ENCODE measurements around the gene VPS25.
"Not testable (repeated sequence)": the region's sequence is repeated elsewhere in the genome, so short reads cannot be mapped to it uniquely, and the experiment has no call there.

Gene VPS25

DNA sequence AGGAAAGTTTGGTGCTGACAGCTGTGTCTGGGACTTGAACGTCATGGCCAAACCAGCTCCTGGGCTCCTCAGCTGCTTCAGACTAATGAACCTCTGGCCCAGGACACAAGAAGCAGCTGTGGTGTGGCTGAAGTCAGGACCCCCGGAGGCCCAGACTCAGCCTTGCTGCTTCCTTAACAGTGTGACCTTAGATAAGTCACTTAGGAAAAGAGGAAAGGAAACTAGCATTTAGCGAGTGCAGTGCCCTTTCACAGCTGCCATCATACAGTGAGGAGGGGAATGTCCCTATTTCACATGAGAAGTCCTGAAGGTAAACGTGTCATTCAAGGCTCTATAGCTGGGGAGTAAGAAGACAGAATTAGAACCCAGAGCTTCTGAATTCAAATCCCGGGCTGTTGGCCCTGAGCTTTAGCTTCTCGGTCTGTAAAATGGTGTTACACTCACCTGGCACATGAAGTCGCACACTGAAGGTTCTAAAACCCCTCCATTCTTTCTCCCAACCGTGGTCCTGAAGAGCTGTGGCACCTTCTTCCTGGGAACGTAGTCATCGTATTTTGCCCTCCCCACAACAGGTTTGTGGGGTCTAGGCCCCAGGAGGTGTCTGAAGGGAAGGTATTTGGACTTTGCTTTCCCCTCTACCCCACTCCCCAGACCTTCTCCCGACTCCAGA lies 13.1 kb upstream of the VPS25 start:
- H3K4me3 ChIP-seq (ENCODE audit: low read depth, low read length): no peak overlapping the region
- DNase-seq (ENCODE audit: low read depth): no peak
- TF ChIP-seq, protein P1, sequence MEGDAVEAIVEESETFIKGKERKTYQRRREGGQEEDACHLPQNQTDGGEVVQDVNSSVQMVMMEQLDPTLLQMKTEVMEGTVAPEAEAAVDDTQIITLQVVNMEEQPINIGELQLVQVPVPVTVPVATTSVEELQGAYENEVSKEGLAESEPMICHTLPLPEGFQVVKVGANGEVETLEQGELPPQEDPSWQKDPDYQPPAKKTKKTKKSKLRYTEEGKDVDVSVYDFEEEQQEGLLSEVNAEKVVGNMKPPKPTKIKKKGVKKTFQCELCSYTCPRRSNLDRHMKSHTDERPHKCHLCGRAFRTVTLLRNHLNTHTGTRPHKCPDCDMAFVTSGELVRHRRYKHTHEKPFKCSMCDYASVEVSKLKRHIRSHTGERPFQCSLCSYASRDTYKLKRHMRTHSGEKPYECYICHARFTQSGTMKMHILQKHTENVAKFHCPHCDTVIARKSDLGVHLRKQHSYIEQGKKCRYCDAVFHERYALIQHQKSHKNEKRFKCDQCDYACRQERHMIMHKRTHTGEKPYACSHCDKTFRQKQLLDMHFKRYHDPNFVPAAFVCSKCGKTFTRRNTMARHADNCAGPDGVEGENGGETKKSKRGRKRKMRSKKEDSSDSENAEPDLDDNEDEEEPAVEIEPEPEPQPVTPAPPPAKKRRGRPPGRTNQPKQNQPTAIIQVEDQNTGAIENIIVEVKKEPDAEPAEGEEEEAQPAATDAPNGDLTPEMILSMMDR (IDR thresholded peaks at IDR 0.05; ENCODE audit: low read depth, low read length, missing control alignments): no peak

DNA sequence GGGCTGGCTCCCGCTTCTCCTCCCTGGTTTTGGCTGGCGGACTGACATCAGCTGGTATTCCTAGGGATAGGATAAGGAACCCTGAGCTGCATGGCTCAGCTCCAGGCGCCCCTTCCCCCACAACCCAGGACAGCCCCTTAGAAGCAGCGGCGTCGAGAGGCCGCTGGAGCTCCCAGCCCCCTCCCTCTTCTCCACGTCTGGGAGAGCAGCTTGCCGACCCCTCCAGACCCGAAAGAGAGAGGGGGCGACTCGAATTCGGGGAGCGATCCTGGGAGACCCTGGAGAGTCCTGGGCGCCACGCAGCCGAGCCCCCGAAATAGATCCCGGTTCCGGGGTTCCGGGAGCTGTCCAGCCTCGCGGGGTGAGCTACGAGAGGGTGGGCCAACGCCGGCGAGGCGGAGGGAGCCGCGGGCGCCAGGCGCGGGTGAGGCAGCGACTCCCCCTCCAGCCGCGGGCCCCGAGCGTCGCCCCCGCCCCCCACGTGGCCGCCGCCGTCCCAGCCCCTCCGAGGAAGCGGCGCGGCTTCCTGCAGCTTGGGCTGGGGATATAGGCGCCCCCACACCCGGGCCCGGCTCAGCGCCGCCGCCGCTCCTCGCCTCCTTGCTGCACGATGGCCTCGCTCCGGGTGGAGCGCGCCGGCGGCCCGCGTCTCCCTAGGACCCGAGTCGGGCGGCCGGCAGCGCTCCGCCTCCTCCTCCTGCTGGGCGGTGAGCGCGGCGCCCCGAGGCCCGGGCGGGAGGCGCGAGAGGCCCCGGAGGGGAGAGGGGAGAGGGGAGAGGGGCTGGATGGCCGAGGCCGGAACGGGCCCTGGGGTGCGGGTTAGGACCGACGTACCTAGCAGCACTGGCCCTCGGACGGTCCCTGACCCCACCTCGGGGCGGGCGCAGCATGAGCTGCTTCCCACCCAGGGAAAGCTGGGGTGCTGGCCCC lies 12.3 kb upstream of the VPS25 start, which contains the start of gene RAMP2:
Gene RAMP2, plus strand, starts transcription at position 576 of the 930 bp plus-strand sequence. Its CDS starts 35 bp downstream, at position 611.
- peak within 1 kb of the TSS; percentile 39 for H3K4me3 ChIP-seq (ENCODE audit: low read depth, low read length)
- TF ChIP-seq, protein P1 (IDR thresholded peaks at IDR 0.05; ENCODE audit: low read depth, low read length, missing control alignments): no peak
- DNase-seq (ENCODE audit: low read depth): no peak

DNA sequence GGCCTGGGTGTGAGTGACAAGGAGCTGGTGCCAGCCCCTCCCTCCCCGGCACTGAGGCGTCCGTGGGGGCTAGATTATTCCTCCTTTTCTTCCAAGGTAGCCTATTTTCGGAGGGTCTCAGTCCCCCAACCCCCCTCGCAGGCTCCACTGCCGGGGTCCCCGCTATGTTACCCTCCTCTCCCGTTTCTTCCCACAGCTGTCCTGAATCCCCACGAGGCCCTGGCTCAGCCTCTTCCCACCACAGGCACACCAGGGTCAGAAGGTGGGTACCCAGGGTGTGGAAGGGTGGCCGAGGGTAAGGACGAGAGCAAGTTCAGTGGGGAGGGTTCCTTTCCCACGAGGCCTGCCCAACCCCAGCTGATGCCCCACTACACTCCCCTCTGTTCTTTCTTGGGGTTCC lies 11.6 kb upstream of the VPS25 start:
- TF ChIP-seq, protein P1 (IDR thresholded peaks at IDR 0.05; ENCODE audit: low read depth, low read length, missing control alignments): no peak
- no peak overlapping the region; the same call in 1 of the 2 replicates for H3K4me3 ChIP-seq (ENCODE audit: low read depth, low read length)
- DNase-seq (ENCODE audit: low read depth): no peak

DNA sequence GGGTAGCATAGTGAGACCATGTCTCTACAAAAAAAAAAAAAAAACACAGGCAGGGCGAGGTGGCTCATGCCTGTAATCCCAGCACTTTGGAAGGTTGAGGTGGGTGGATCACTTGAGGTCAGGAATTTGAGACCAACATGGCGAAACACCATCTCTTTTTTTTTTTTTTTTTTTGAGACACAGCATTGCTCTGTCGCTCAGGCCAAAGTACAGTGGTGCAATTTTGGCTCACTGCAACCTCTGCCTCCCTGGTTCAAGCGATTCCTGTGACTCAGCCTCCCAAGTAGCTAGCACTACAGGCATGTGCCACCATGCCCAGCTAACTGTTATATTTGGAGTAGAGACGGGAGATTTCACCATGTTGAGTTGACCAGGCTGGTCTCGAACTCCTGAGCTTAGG lies 7.1 kb upstream of the VPS25 start:
- DNase-seq (ENCODE audit: low read depth): no peak
- TF ChIP-seq, protein P1 (IDR thresholded peaks at IDR 0.05; ENCODE audit: low read depth, low read length, missing control alignments): no peak
- no peak overlapping the region for H3K4me3 ChIP-seq (ENCODE audit: low read depth, low read length)

DNA sequence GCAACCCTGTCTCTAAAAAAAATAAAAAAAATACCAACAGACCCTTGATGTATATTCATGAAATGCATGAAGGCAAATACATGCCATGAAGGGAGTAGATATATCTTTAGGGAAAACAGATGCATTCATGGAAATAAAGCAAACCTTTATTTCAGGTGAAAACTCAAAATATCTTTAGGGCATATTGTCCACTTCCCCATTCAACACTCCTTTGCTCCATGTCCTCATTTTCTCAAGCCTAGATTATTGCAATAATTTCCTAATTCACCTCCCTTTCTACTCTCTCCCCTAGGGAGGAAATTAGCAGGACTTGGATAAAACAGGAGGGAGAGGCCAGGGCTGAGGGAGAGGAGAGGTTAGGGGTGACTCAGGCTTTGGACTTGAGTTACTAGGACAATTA lies 5.7 kb upstream of the VPS25 start:
- H3K4me3 ChIP-seq (ENCODE audit: low read depth, low read length): no peak overlapping the region
- DNase-seq (ENCODE audit: low read depth): no peak
- TF ChIP-seq, protein P1 (IDR thresholded peaks at IDR 0.05; ENCODE audit: low read depth, low read length, missing control alignments): no peak

DNA sequence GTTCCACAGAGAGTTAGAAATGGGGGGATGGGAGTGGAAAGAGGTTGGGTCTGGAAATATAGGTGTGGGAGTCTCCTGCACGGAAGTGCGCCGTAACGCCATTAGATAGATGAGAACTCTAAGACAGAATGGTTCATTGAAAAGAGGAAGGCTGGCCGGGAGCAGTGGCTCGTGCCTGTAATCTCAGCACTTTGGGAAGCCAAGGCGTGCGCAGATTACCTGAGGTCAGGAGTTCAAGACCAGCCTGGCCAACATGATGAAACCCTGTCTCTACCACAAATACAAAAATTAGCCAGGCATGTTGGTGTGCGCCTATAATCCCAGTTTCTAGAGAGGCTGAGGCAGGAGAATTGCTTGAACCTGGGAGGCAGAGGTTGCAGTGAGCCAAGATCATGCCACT lies 5.2 kb upstream of the VPS25 start:
- not testable (repeated sequence) for DNase-seq (ENCODE audit: low read depth); H3K4me3 ChIP-seq (ENCODE audit: low read depth, low read length)

DNA sequence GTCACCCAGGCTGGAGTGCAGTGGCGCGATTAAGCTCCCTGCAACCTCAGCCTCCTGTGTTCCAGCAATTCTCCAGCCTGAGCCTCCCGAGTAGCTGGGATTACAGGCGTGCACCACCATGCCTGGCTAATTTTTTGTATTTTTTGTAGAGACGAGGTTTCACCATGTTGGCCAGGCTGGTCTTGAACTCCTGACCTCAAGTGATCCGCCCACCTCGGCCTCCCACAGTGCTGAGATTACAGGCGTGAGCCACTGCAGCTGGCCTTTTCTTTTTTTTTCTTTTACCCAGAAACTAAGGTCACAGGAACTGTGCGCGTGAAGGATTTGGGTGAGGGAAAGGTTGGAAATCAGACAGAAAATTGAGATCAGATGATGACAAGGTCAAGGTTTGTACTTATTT lies 3.3 kb upstream of the VPS25 start:
- not testable (repeated sequence) for H3K4me3 ChIP-seq (ENCODE audit: low read depth, low read length); DNase-seq (ENCODE audit: low read depth)

DNA sequence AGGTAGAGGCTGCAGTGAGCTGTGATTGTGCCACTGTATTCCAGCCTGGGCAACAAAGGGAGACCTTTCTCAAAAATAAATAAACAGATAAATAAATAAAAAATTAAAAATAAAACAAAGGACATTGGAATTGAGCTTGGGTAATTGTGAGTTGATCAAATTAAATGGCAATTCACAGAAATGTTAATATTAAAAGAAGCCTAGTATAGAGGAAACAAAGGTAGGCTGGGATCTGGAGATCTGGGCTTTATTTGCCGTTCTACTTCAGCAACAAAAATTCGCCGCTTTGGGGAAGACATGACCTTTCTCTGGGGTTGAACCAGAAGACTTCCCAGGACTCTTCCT lies 332 bp upstream of the VPS25 start:
- TF ChIP-seq, protein P1 (IDR thresholded peaks at IDR 0.05; ENCODE audit: low read depth, low read length, missing control alignments): peak; percentile 3
- peak overlapping the region; percentile 93 for H3K4me3 ChIP-seq (ENCODE audit: low read depth, low read length)
- DNase-seq (ENCODE audit: low read depth): no peak
